Neural progenitor cell (in vitro differentiated cells): ENCODE data around the gene MAST1. TPM values are rescaled to one million over a fixed set of nuclear protein-coding genes. Genes with fewer than 3 reads are reported as not detected.

Source experiments
- DNase-seq: peaks from one replicate; pipeline ENCODE4 v3.0.0-alpha.2; 2016; ENCODE audit warnings: low spot score
- H2AFZ ChIP-seq: fragments of 200-600 bp; sonication (generic); replicated peaks from 2 replicates; pipeline ENCODE4 v1.6.1; 2016; ENCODE audit warnings: antibody characterized with exemption
- H3F3A ChIP-seq: fragments of 200-600 bp; sonication (generic); 2 replicates; pipeline ENCODE4 v1.6.1; 2016; ENCODE audit warnings: antibody characterized with exemption, low read depth
- H3K27ac ChIP-seq: fragments of 200-600 bp; sonication (generic); 2 replicates; pipeline ENCODE4 v1.5.1; 2016; ENCODE audit warnings: mild to moderate bottlenecking
- H3K27me3 ChIP-seq: fragments of 200-600 bp; sonication (generic); 2 replicates; pipeline ENCODE4 v1.6.1; 2016; ENCODE audit warnings: mild to moderate bottlenecking, moderate library complexity
- H3K36me3 ChIP-seq: fragments of 200-600 bp; sonication (generic); 2 replicates; pipeline ENCODE4 v1.5.1; 2016
- H3K4me1 ChIP-seq: fragments of 200-600 bp; sonication (generic); 2 replicates; pipeline ENCODE4 v1.6.1; 2016; ENCODE audit warnings: mixed run types
- H3K4me2 ChIP-seq: fragments of 200-600 bp; sonication (generic); 2 replicates; pipeline ENCODE4 v1.6.1; 2016
- H3K4me3 ChIP-seq: fragments of 200-600 bp; sonication (generic); 2 replicates; pipeline ENCODE4 v1.5.1; 2016
- H3K79me2 ChIP-seq: fragments of 200-600 bp; sonication (generic); 2 replicates; pipeline ENCODE4 v1.6.1; 2016; ENCODE audit warnings: low read depth
- H3K9ac ChIP-seq: fragments of 200-600 bp; sonication (generic); 2 replicates; pipeline ENCODE4 v1.6.1; 2016
- H3K9me3 ChIP-seq: fragments of 200-600 bp; sonication (generic); 2 replicates; pipeline ENCODE4 v1.5.1; 2016; ENCODE audit warnings: low read depth
- H4K20me1 ChIP-seq: fragments of 200-600 bp; sonication (generic); 2 replicates; pipeline ENCODE4 v1.6.1; 2016; ENCODE audit warnings: low read depth
- H3K27ac Mint-ChIP-seq: 3 replicates; pipeline ENCODE4 v1.8.0; 2021; ENCODE audit warnings: mixed read lengths
- H3K27me3 Mint-ChIP-seq: 2 replicates; pipeline ENCODE4 v1.8.0; 2022; ENCODE audit warnings: low read depth, mild to moderate bottlenecking, inconsistent platforms, moderate library complexity, mixed read lengths; ENCODE audit not compliant: insufficient read depth
- H3K36me3 Mint-ChIP-seq: 3 replicates; pipeline ENCODE4 v1.8.0; 2021; ENCODE audit warnings: mixed read lengths
- H3K4me1 Mint-ChIP-seq: 3 replicates; pipeline ENCODE4 v1.8.0; 2021; ENCODE audit warnings: mixed read lengths
- H3K4me3 Mint-ChIP-seq: 3 replicates; pipeline ENCODE4 v1.8.0; 2021; ENCODE audit warnings: mild to moderate bottlenecking, moderate library complexity, mixed read lengths
- H3K9me3 Mint-ChIP-seq: 3 replicates; pipeline ENCODE4 v1.8.0; 2020; ENCODE audit warnings: mixed read lengths
- EZH2 ChIP-seq: fragments of 200-600 bp; sonication (generic); IDR thresholded peaks from 2 replicates; pipeline ENCODE4 v1.6.1; 2017; ENCODE audit warnings: antibody characterized with exemption, mild to moderate bottlenecking, moderate library complexity
- EZH2phosphoT487 ChIP-seq: fragments of 200-600 bp; sonication (generic); IDR thresholded peaks from 2 replicates; pipeline ENCODE4 v1.6.1; 2017; ENCODE audit warnings: antibody characterized with exemption
- total RNA-seq: library from RNA; depleted of rRNA; stranded (reverse); fragments of >200 nt; gene quantifications from 2 replicates; pipeline ENCODE4 v1.2.3, GENCODE V29; 2015; ENCODE audit warnings: low replicate concordance
- TF ChIP-seq, protein P1 (sequence below): fragments of 200-600 bp; sonication (generic); IDR thresholded peaks from 2 replicates; pipeline ENCODE4 v1.5.1; 2017; ENCODE audit warnings: antibody characterized with exemption, mild to moderate bottlenecking

MAST1 gene
- total RNA-seq, 1 donor from 2014 or later, result 8.3 TPM

DNA sequence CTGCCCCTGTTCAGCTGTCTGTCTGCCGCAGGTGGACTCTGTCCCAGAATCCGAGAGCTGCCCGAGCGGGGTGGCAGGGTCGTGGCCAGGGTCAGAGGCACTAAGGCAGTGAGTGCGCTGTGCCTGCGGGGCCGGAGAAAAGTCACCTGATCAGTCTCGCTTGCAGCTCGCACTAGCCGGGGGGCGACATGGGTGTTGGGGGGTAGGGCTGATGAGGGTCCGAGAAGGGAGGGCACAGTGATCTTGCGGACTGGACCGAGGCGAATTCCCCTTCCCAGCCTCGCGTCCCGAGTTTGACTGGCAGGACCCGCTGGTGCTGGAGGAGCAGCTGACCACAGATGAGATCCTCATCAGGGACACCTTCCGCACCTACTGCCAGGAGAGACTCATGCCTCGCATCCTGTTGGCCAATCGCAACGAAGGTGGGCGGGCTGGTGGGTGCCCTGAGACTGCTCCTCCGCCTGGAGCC lies 53.3 kb downstream of the MAST1 start:
- Mint-ChIP-seq H3K27me3 (peaks cover 23% of the 10 kb centered on the region), H3K4me1 (peaks cover 18% of the 10 kb centered on the region), H3K4me3 (peak overlapping the region; percentile 98), H3K36me3 (peaks cover 8% of the 10 kb centered on the region), H3K9me3 (peaks cover 2% of the 10 kb centered on the region), H3K27ac (no peak overlapping the region)
- peaks cover 8% of the 10 kb centered on the region for H3K4me1 ChIP-seq
- peaks cover 12% of the 10 kb centered on the region for H4K20me1 ChIP-seq
- H3K36me3 ChIP-seq, result no peaks in the 10 kb centered on the region
- H3K4me3 ChIP-seq, result peak overlapping the region; percentile 74
- no peak for DNase-seq
- no peak for TF ChIP-seq EZH2
- TF ChIP-seq, protein P1, sequence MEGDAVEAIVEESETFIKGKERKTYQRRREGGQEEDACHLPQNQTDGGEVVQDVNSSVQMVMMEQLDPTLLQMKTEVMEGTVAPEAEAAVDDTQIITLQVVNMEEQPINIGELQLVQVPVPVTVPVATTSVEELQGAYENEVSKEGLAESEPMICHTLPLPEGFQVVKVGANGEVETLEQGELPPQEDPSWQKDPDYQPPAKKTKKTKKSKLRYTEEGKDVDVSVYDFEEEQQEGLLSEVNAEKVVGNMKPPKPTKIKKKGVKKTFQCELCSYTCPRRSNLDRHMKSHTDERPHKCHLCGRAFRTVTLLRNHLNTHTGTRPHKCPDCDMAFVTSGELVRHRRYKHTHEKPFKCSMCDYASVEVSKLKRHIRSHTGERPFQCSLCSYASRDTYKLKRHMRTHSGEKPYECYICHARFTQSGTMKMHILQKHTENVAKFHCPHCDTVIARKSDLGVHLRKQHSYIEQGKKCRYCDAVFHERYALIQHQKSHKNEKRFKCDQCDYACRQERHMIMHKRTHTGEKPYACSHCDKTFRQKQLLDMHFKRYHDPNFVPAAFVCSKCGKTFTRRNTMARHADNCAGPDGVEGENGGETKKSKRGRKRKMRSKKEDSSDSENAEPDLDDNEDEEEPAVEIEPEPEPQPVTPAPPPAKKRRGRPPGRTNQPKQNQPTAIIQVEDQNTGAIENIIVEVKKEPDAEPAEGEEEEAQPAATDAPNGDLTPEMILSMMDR, result no peak
- no peak for TF ChIP-seq EZH2phosphoT487
- peak overlapping the region; percentile 94 for H3K4me2 ChIP-seq
- H3F3A ChIP-seq, result peaks cover 6% of the 10 kb centered on the region
- no peak overlapping the region for H3K27ac ChIP-seq
- H3K79me2 ChIP-seq, result peaks cover 22% of the 10 kb centered on the region
- no peak overlapping the region for H2AFZ ChIP-seq
- H3K9ac ChIP-seq, result peak overlapping the region; percentile 17
- no peaks in the 10 kb centered on the region for H3K9me3 ChIP-seq
- peaks cover 13% of the 10 kb centered on the region for H3K27me3 ChIP-seq

DNA sequence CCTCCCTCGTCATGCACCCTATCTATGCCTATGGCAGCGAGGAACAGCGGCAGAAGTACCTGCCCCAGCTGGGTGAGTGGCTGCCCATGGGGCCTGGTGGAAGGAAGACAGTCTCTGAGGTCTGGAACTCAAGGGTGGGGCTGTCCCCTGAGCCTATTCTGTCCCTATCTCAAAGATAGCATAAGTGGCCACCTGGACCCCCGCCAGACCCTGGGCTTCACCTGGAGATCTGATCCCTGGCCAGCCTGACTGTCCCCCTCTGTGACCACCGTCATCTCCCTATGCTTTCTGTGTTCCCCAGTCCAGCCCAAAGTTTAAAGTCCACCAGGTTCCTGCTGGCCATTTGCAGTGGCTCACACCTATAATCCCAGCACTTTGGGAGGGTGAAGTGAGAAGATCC lies 55.3 kb downstream of the MAST1 start:
- no peaks in the 10 kb centered on the region for H3K9me3 Mint-ChIP-seq

DNA sequence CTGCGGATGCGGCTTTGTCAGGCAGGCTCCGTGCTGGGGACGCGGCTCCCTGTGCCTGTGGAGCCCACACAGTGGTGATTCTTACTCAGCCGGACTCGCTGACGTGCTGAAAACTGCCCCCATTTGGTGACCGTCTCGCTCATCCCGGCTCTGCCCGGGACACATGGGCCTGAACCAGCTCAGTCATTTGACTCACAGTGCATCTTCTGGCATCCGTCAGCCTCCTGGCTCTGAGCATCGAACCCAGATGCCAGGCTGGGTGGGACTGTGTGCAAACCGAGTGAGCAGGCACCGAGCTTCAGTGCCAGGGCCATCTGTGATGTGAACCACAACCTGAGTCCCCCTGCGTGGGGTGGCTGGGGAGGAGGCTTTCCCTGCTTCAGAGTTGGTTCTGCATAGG lies 58.1 kb downstream of the MAST1 start:
- no peak for DNase-seq
- Histone ChIP-seq H3K36me3 (no peaks in the 10 kb centered on the region), H3K9me3 (no peaks in the 10 kb centered on the region), H3K9ac (no peak overlapping the region), H3K4me1 (peaks cover 5% of the 10 kb centered on the region), H3K4me2 (no peak overlapping the region), H2AFZ (no peak overlapping the region), H4K20me1 (peaks cover 7% of the 10 kb centered on the region), H3K4me3 (no peak overlapping the region), H3K27ac (no peak overlapping the region), H3K79me2 (peaks cover 13% of the 10 kb centered on the region), H3F3A (no peaks in the 10 kb centered on the region), H3K27me3 (no peaks in the 10 kb centered on the region)
- Mint-ChIP-seq H3K4me3 (no peak overlapping the region), H3K27ac (no peak overlapping the region), H3K36me3 (peaks cover 8% of the 10 kb centered on the region), H3K4me1 (peaks cover 4% of the 10 kb centered on the region), H3K27me3 (peaks cover 6% of the 10 kb centered on the region), H3K9me3 (no peaks in the 10 kb centered on the region)
- no peak for TF ChIP-seq EZH2
- TF ChIP-seq EZH2phosphoT487, result no peak

More for the DNA sequence above, 55.3 kb downstream of the MAST1 start:
- no peak overlapping the region for H3K27ac ChIP-seq
- peaks cover 4% of the 10 kb centered on the region for H3F3A ChIP-seq
- peaks cover 8% of the 10 kb centered on the region for H3K36me3 Mint-ChIP-seq
- H3K4me1 ChIP-seq, result peaks cover 8% of the 10 kb centered on the region
- peak overlapping the region; percentile 98 for H3K4me3 Mint-ChIP-seq
- no peak overlapping the region for H3K27ac Mint-ChIP-seq
- H3K79me2 ChIP-seq, result peaks cover 22% of the 10 kb centered on the region
- H3K4me2 ChIP-seq, result no peak overlapping the region
- H3K27me3 ChIP-seq, result no peaks in the 10 kb centered on the region
- no peak overlapping the region for H2AFZ ChIP-seq
- no peak for DNase-seq
- no peaks in the 10 kb centered on the region for H3K36me3 ChIP-seq
- H3K9me3 ChIP-seq, result no peaks in the 10 kb centered on the region
- TF ChIP-seq EZH2 (no peak), EZH2phosphoT487 (no peak)
- TF ChIP-seq, protein P1, result no peak
- no peak overlapping the region for H3K4me3 ChIP-seq
- peaks cover 10% of the 10 kb centered on the region for H3K27me3 Mint-ChIP-seq
- H4K20me1 ChIP-seq, result peaks cover 12% of the 10 kb centered on the region
- peaks cover 16% of the 10 kb centered on the region for H3K4me1 Mint-ChIP-seq
- H3K9ac ChIP-seq, result no peak overlapping the region

DNA sequence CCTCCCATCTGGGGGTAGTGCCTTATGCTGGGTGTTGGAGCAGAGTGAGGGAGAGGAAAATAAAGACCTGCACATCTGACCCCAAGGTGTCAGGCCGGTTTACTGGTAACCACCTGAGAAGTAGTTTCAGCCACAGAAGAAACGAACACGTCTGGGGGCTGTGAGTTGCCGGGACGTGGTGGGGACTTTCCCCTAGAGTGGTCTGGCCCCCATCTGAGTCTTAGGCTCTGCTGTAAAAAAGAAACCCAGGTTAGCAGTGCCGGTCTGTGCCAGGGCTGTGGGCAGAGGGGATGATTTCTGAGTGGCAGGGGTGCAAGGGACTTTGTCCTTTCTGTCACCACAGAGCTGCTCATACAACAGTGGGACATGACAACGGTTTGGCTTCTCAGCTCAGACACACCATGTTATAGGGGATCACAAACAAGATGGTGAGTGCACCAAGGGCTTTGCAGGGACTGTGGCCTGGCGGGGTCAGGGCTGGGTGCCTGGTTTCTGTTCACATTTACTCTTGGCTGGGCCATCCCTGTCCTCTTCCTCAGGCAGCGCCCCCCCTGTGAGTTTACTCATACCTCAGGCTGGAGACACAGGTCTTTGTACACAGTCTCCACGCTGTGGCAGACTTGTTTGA lies 61.7 kb downstream of the MAST1 start:
- no peak overlapping the region for H3K4me3 Mint-ChIP-seq
- Histone ChIP-seq H3F3A (no peaks in the 10 kb centered on the region), H3K4me3 (no peak overlapping the region), H3K4me1 (no peaks in the 10 kb centered on the region), H3K9me3 (no peaks in the 10 kb centered on the region), H3K79me2 (no peaks in the 10 kb centered on the region), H3K27me3 (no peaks in the 10 kb centered on the region), H3K36me3 (no peaks in the 10 kb centered on the region), H4K20me1 (no peaks in the 10 kb centered on the region), H2AFZ (no peak overlapping the region), H3K9ac (no peak overlapping the region), H3K4me2 (no peak overlapping the region), H3K27ac (no peak overlapping the region)
- H3K27me3 Mint-ChIP-seq, result peaks cover 2% of the 10 kb centered on the region
- H3K27ac Mint-ChIP-seq, result no peak overlapping the region
- no peaks in the 10 kb centered on the region for H3K9me3 Mint-ChIP-seq
- no peak for TF ChIP-seq EZH2
- TF ChIP-seq, protein P1, result no peak
- no peak for TF ChIP-seq EZH2phosphoT487
- H3K4me1 Mint-ChIP-seq, result no peaks in the 10 kb centered on the region
- H3K36me3 Mint-ChIP-seq, result peaks cover under 1% of the 10 kb centered on the region
- DNase-seq, result no peak
